HG02885 (cell line): ENCODE measurements around the gene CDH13.

Source experiments
- ATAC-seq: cut with Tn5 transposase; IDR thresholded peaks from one replicate; pipeline ENCODE4 v1.9.1; 2021; ENCODE audit warnings: mild to moderate bottlenecking; ENCODE audit not compliant: unreplicated experiment, poor library complexity

Gene CDH13

DNA sequence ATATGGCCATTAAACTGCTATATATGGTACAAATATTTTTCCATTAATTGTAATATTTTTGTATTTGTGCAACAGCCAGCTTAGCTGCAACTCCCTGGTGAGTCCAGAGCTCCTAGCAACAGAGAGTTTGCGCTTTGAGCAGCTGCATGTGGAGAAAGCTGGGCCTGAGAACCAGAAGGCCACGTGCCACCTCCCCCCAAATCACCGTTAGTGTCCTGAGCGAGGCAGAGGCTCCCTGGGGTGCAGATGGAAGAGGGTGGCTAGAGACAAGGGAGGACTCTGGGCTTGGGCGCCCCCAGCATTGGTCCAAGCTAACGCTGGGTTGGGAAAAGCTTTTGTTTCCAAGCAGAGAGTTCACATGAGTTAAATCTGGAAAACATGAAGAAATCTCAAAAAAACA lies 1222.7 kb downstream of the CDH13 start:
- ATAC-seq, result no peak
